Suprapubic skin (tissue), 4 donors: ENCODE measurements around the gene ANAPC13. TPM values are rescaled to one million over a fixed set of nuclear protein-coding genes. Genes with fewer than 3 reads are reported as not detected.

Source experiments
- DNase-seq, 2 donors: peaks; one replicate each; pipeline ENCODE4 v3.0.0-alpha.2; 2019; ENCODE audit warnings: low spot score in 2 of 2
- H3K27ac ChIP-seq: fragments of 200-600 bp; sonication (generic); one replicate; pipeline ENCODE4 v1.5.1; 2019
- H3K27me3 ChIP-seq: fragments of 200-600 bp; sonication (generic); one replicate; pipeline ENCODE4 v1.5.1; 2019
- H3K36me3 ChIP-seq: fragments of 200-600 bp; sonication (generic); one replicate; pipeline ENCODE4 v1.5.1; 2019
- H3K4me1 ChIP-seq: fragments of 200-600 bp; sonication (generic); one replicate; pipeline ENCODE4 v1.5.1; 2019
- H3K4me3 ChIP-seq: fragments of 200-600 bp; sonication (generic); one replicate; pipeline ENCODE4 v1.5.1; 2019; ENCODE audit warnings: mild to moderate bottlenecking
- H3K9me3 ChIP-seq: fragments of 200-600 bp; sonication (generic); one replicate; pipeline ENCODE4 v1.5.1; 2019
- EP300 ChIP-seq: sonication (generic); formaldehyde crosslinking; IDR thresholded peaks from one replicate; pipeline ENCODE4 v1.6.1; 2017; ENCODE audit warnings: antibody characterized with exemption
- POLR2A ChIP-seq, 2 donors: fragments of 450-650 bp; IDR thresholded peaks; one replicate each; pipeline ENCODE4 v1.6.1; 2017; ENCODE audit warnings: antibody characterized with exemption in 2 of 2, mild to moderate bottlenecking in 2 of 2, moderate library complexity in 2 of 2
- POLR2AphosphoS5 ChIP-seq, 3 donors: sonication (generic); formaldehyde crosslinking; IDR thresholded peaks; one replicate each; pipeline ENCODE4 v1.6.1; 2017; ENCODE audit warnings: antibody characterized with exemption in 3 of 3
- WGBS: methylation state at CpG from one replicate; pipeline ENCODE4 v1.1.5; 2018; 5-methylcytosine and 5-hydroxymethylcytosine counted together
- total RNA-seq, 4 donors: library from RNA; depleted of rRNA; stranded (reverse); fragments of >200 nt; gene quantifications; one replicate each; pipeline ENCODE4 v1.1.0, GENCODE V29; 2016
- TF ChIP-seq, protein P1 (sequence below), 2 donors: fragments of 200-600 bp in 1 of 2; fragments of 450-650 bp in 1 of 2; sonication (generic) in 1 of 2; IDR thresholded peaks; one replicate each; pipeline ENCODE4 v1.5.1; 2016 to 2019; ENCODE audit warnings: antibody characterized with exemption in 2 of 2, mild to moderate bottlenecking in 1 of 2, moderate library complexity in 1 of 2

The ANAPC13 gene
- total RNA-seq, 4 donors from 2014 or later = 20.8 to 51.2 (median 46.0) TPM

DNA sequence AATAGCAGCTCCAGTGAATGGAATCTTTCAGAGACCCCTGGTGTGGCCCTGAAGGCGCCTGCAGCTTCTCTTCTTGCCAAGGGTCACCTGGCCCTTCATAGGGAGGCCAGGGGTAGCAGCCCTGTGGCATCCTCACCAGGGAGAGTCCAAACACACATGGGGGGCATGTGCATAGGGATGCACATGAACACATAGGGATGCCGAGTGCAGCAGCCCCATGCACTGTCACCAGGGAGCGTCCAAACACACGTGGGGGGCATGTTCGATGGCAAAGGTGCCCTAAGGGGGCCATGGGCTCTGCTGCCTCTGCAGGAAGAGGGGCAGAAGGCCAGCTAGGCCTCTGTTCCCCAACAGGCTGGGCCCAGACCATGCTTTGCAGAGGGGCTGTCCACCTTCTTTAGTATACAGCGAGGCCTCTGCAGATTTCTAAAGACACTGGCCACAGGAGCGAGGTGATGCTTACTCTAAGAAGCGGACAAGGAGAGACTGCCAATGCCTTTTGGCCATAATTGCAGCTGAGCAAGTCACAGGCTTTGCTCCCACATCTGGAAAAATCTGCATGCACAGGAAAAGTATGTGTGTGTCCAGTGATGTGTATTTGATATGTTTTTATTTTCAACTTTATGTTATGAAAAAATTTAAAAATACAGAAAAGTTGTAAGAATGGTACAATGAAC is 21.0 kb downstream of the ANAPC13 start:
- H3K27ac ChIP-seq = peak overlapping the region; percentile 87
- no peak overlapping the region for H3K4me3 ChIP-seq
- H3K4me1 ChIP-seq = peaks cover 36% of the 10 kb centered on the region
- TF ChIP-seq, protein P1, sequence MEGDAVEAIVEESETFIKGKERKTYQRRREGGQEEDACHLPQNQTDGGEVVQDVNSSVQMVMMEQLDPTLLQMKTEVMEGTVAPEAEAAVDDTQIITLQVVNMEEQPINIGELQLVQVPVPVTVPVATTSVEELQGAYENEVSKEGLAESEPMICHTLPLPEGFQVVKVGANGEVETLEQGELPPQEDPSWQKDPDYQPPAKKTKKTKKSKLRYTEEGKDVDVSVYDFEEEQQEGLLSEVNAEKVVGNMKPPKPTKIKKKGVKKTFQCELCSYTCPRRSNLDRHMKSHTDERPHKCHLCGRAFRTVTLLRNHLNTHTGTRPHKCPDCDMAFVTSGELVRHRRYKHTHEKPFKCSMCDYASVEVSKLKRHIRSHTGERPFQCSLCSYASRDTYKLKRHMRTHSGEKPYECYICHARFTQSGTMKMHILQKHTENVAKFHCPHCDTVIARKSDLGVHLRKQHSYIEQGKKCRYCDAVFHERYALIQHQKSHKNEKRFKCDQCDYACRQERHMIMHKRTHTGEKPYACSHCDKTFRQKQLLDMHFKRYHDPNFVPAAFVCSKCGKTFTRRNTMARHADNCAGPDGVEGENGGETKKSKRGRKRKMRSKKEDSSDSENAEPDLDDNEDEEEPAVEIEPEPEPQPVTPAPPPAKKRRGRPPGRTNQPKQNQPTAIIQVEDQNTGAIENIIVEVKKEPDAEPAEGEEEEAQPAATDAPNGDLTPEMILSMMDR (IDR thresholded peaks at IDR 0.05) = no peak
- H3K27me3 ChIP-seq = no peaks in the 10 kb centered on the region
- no peak for DNase-seq
- H3K36me3 ChIP-seq = no peaks in the 10 kb centered on the region
- no peaks in the 10 kb centered on the region for H3K9me3 ChIP-seq
- 65% methylated on average over 8 of the region's 8 CpGs for WGBS

DNA sequence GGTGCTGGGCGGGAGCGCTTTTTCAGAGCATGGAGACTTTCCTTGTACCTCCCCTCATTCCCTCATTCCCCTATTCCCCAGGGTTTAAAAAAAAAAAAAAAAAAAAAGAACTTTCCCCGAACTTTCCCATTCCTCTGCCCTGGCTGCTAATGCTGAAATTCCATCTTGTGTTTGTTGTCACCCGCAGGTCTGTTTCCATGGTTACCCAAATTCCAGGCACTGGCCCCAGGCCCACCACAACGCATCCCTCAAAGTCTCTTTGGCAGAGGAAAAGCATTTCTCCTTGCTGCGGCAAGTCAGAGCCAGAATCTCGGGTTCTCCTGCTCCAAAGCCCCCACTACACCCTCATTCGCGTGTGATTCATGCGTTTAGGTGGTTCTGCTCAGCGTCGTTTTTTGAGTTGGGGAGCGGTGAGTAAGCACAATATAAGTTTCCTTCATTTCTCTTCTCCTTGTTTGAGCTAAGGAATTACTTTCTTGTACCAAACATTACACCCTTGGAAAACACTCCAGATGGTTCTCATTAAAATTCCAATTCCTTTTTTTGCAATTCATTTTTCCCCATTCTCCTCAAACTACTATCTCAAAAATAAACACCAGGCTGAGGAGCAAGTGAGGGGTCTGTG is 21.6 kb downstream of the ANAPC13 start:
- Histone ChIP-seq H3K27me3 (no peaks in the 10 kb centered on the region), H3K27ac (peak overlapping the region; percentile 87), H3K9me3 (no peaks in the 10 kb centered on the region), H3K36me3 (no peaks in the 10 kb centered on the region), H3K4me1 (peaks cover 36% of the 10 kb centered on the region), H3K4me3 (no peak overlapping the region)
- peak; percentile 87 to 90 for DNase-seq
- TF ChIP-seq EP300 (no peak), POLR2A (IDR thresholded peaks at IDR 0.05) (no peak), POLR2AphosphoS5 (IDR thresholded peaks at IDR 0.05) (peak in 2 of 3 donors; percentile 34 to 60)
- TF ChIP-seq, protein P1 (IDR thresholded peaks at IDR 0.05) = no peak
- 31% methylated on average over 13 of the region's 13 CpGs for WGBS

DNA sequence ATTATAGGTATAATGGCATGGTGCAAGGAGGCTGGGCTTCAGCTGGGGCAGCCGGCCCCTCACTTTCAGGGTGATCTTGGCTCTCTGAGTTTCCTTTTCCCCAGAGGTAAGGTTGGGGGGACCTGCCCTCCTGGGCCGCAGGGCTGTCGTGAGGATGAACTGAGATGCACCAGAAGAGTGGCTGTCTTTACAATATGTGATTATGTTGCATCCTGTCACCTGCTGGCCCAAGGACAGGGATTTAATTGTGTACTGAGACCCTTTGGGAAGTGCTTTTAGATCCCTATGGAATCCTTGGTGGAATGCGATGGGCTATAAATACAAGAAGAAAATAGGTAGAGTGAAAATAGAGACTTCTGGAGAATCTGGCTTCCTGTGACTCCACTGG is 22.1 kb downstream of the ANAPC13 start:
- H3K36me3 ChIP-seq = no peaks in the 10 kb centered on the region
- peaks cover 36% of the 10 kb centered on the region for H3K4me1 ChIP-seq
- H3K27ac ChIP-seq = peak overlapping the region; percentile 87
- 56% methylated on average over 4 of the region's 4 CpGs for WGBS
- H3K9me3 ChIP-seq = no peaks in the 10 kb centered on the region
- H3K4me3 ChIP-seq = no peak overlapping the region
- DNase-seq = no peak
- H3K27me3 ChIP-seq = no peaks in the 10 kb centered on the region
- no peak for TF ChIP-seq EP300
- TF ChIP-seq, protein P1 (IDR thresholded peaks at IDR 0.05) = no peak

DNA sequence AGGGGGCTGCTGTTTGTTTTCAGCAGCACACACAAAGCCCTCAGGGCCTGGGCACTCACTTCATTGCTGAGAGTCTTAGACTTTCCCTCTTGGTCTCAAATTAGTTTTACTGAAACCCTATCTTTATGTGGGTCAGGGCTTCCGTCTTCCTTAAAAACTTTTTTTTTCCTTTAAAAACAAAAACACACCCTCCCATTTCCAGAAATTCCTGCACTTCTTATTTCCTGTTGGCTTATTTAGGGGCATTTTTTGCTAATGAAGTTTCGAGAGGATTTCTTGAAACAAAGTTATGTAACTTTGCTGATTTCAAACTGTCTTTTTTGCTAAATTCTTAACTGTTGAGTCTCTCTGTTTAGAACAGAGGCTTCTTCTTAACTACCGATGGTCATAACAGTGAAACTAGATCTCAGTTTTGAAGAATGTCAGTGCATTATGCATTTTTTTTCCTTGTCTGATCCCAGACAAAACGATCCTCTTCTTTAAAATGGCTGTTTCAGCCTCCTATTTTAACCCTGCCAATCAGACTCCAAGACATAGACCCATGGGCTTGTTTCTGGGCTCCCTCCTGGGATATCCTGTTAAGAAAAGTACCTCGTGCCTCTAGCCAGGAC is 23.3 kb downstream of the ANAPC13 start:
- no peak for DNase-seq
- Histone ChIP-seq H3K27ac (peak overlapping the region; percentile 87), H3K27me3 (no peaks in the 10 kb centered on the region), H3K4me1 (peaks cover 36% of the 10 kb centered on the region), H3K36me3 (no peaks in the 10 kb centered on the region), H3K4me3 (no peak overlapping the region), H3K9me3 (no peaks in the 10 kb centered on the region)
- 46% methylated on average over 5 of the region's 5 CpGs for WGBS
- TF ChIP-seq POLR2A (IDR thresholded peaks at IDR 0.05) = no peak
- TF ChIP-seq EP300 = no peak
- TF ChIP-seq, protein P1 (IDR thresholded peaks at IDR 0.05) = no peak
- no peak for TF ChIP-seq POLR2AphosphoS5 (IDR thresholded peaks at IDR 0.05)

DNA sequence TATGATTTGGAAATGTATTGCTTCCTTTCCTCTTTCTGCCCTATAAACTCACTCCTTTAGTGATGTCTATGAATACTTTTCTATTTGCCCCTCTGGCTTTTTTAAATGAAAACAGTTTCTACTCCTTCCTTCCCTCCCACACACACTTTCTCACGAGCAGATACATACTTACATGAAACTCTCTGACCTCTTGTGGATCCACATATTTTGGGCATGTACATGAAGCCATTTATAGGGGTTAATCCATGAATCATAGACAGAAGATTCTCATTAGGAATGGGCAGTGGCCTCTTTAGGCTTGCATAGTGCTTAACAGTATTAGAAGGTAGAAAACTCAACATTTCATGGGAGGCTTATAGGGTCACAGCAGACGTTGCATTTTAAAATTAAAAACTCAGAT is 24.8 kb downstream of the ANAPC13 start:
- TF ChIP-seq, protein P1 (IDR thresholded peaks at IDR 0.05) = no peak
- TF ChIP-seq POLR2A (IDR thresholded peaks at IDR 0.05) (no peak), EP300 (no peak), POLR2AphosphoS5 (IDR thresholded peaks at IDR 0.05) (no peak)
- WGBS = 62% methylated on average over 2 of the region's 2 CpGs
- no peaks in the 10 kb centered on the region for H3K27me3 ChIP-seq
- H3K36me3 ChIP-seq = no peaks in the 10 kb centered on the region
- H3K27ac ChIP-seq = no peak overlapping the region
- peaks cover 36% of the 10 kb centered on the region for H3K4me1 ChIP-seq
- H3K4me3 ChIP-seq = no peak overlapping the region
- DNase-seq = no peak
- no peaks in the 10 kb centered on the region for H3K9me3 ChIP-seq
